Fibroblast of pulmonary artery (primary cell): Measurements from ENCODE around the gene HNRNPA3.
"Not testable (repeated sequence)": the region's sequence is repeated elsewhere in the genome, so short reads cannot be mapped to it uniquely, and the experiment has no call there.

Source experiments
- DNase-seq: peaks from one replicate; pipeline ENCODE4 v3.0.0-alpha.2; 2010; ENCODE audit warnings: low read depth
- H3K4me3 ChIP-seq: replicated peaks from 2 replicates; pipeline ENCODE4 v1.5.1; 2011; ENCODE audit warnings: low read depth, mild to moderate bottlenecking, control low read depth, low read length, moderate library complexity
- TF ChIP-seq, protein P1 (sequence below): IDR thresholded peaks from 2 replicates; pipeline ENCODE4 v1.5.1; 2011; ENCODE audit warnings: mild to moderate bottlenecking, control low read depth, low read length, inconsistent platforms; ENCODE audit errors: missing control alignments

HNRNPA3 gene

DNA sequence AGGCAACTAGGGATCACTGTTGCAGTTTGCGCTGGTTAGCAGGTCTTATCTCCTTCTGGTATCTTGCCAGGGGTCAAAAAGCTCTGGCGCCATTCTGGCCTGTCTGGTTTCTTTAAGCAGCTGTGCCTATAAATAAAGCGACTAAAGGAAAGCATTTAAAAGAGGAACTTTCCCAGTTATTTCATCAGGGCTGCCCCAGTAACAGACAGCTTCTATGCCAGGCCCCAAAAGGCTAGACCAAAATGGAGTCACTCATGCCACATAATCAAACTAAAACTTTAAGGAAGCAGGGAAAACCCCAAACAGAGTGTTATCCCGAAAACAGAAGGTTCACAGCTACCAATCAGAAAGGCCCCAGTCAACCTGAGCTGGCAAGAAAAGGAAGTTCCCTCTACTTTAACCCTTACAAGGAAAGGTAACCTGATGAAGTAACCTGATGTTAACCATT, 41.2 kb upstream of the HNRNPA3 start:
- TF ChIP-seq, protein P1, sequence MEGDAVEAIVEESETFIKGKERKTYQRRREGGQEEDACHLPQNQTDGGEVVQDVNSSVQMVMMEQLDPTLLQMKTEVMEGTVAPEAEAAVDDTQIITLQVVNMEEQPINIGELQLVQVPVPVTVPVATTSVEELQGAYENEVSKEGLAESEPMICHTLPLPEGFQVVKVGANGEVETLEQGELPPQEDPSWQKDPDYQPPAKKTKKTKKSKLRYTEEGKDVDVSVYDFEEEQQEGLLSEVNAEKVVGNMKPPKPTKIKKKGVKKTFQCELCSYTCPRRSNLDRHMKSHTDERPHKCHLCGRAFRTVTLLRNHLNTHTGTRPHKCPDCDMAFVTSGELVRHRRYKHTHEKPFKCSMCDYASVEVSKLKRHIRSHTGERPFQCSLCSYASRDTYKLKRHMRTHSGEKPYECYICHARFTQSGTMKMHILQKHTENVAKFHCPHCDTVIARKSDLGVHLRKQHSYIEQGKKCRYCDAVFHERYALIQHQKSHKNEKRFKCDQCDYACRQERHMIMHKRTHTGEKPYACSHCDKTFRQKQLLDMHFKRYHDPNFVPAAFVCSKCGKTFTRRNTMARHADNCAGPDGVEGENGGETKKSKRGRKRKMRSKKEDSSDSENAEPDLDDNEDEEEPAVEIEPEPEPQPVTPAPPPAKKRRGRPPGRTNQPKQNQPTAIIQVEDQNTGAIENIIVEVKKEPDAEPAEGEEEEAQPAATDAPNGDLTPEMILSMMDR = no peak
- DNase-seq = no peak
- no peak overlapping the region for H3K4me3 ChIP-seq

- DNase-seq = peak; percentile 68
- TF ChIP-seq, protein P1 = no peak
- H3K4me3 ChIP-seq = no peak overlapping the region
Measured at GRCh38 chr2:177172034-177172880, 40.3 kb upstream of the HNRNPA3 start.

- no peak for DNase-seq
- TF ChIP-seq, protein P1 = no peak
- H3K4me3 ChIP-seq = no peak overlapping the region
Measured at GRCh38 chr2:177174486-177174885, 38.1 kb upstream of the HNRNPA3 start.

DNA sequence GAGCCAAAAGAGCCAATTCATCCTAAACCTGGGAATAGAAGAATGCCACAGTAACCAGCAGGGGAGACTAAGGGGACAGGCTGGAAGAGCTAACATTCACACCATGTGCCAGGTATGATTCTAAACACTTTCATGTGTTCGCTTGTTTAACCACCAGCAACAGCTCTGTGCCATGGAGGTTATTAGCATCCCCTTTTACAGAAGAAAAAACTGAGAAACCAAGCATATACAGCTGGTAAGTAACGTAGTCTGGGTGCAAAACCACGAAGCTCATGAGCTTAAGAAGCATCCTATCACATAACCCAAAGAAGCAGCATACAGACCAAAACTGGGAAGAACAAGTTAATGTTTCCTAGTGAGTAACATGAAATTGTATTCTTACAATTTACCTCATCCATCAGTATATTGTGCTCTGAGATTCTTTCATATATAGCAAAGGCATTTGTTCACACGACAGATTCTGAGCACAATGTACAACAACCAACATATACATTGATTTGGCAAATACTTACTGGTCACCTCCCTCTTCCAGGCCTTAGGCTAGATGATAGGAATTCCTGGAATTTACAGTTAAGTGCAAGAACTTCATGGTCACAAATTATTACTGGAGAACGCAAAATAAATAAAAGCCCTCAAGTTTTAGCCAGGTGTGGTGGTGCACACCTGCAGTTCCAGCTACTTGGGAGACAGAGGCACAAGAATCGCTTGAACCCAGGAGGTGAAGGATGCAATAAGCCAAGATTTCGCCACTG, 36.5 kb upstream of the HNRNPA3 start:
- no peak overlapping the region for H3K4me3 ChIP-seq
- no peak for DNase-seq
- TF ChIP-seq, protein P1 = no peak

GRCh38 chr2:177178797-177179196, 33.8 kb upstream of the HNRNPA3 start:
- TF ChIP-seq, protein P1 = no peak
- no peak overlapping the region for H3K4me3 ChIP-seq
- no peak for DNase-seq

DNA sequence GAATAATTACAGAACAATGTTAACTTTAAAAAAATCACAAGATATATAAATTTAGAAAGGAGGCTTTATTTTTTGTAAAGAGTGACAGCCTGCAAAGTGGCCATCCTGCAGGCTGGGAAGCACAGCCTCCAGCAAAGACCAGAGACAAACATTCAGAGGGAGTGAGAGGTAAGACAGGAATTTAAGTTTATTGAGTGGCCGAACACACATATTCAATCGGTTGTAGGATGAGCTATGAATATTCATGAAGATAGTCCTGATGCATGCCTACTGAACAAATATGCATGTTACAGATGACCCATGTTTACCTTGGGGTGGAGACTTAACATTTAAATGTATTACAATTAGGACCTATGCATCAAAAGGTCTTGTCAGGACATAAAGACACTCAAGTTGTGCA, 33.4 kb upstream of the HNRNPA3 start:
- no peak for DNase-seq
- H3K4me3 ChIP-seq = no peak overlapping the region
- TF ChIP-seq, protein P1 = no peak

DNA sequence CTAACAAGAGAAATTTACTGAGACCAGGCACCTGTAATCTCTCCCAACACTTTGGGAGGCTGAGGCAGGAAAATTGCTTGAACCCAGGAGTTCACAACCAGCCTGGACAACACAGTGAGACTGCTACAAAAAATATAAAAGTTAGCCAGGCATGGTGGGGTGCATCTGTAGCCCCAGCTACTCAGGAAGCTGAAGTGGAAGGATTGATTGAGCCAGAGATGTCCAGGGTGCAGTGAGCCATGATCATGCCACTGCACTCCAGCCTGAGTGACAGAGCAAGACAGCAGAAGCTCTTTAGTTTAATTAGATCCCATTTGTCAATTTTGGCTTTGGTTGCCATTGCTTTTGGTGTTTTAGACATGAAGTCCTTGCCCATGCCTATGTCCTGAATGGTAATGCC, 32.9 kb upstream of the HNRNPA3 start:
- not testable (repeated sequence) for H3K4me3 ChIP-seq, DNase-seq
